Ishikawa (cell line): Measurements from ENCODE around the gene PRDM16.

Source experiments
- CREB1 ChIP-seq: IDR thresholded peaks from 2 replicates; pipeline ENCODE4 v1.6.1; 2012; ENCODE audit warnings: low read depth
- EP300 ChIP-seq: IDR thresholded peaks from 2 replicates; pipeline ENCODE4 v1.6.1; 2012; ENCODE audit warnings: borderline replicate concordance
- FOXM1 ChIP-seq: IDR thresholded peaks from 2 replicates; pipeline ENCODE4 v1.6.1; 2012; ENCODE audit warnings: low read depth, borderline replicate concordance
- MAX ChIP-seq: IDR thresholded peaks from 2 replicates; pipeline ENCODE4 v1.6.1; 2012
- RAD21 ChIP-seq: IDR thresholded peaks from 2 replicates; pipeline ENCODE4 v1.6.1; 2012; ENCODE audit warnings: low read depth
- REST ChIP-seq: IDR thresholded peaks from 2 replicates; pipeline ENCODE4 v1.6.1; 2012; ENCODE audit warnings: low read depth, mild to moderate bottlenecking
- TAF1 ChIP-seq: IDR thresholded peaks from 2 replicates; pipeline ENCODE4 v1.6.1; 2012; ENCODE audit warnings: low read depth, mild to moderate bottlenecking
- TEAD4 ChIP-seq: IDR thresholded peaks from 2 replicates; pipeline ENCODE4 v1.6.1; 2012
- YY1 ChIP-seq: IDR thresholded peaks from 2 replicates; pipeline ENCODE4 v1.6.1; 2012; ENCODE audit warnings: low read depth

GRCh38 chr1:3442901-3443300, 373.9 kb downstream of the PRDM16 start:
- TF ChIP-seq FOXM1 (no peak), CREB1 (no peak), MAX (no peak), REST (no peak), TEAD4 (no peak), RAD21 (no peak), YY1 (no peak), EP300 (no peak), TAF1 (no peak)
